Stimulated activated naive CD4-positive, alpha-beta T cell treated with Interleukin-2 at 50 U/mL for 16 hours (primary cell): ENCODE data around the gene TXNIP.

Experiments used
- DNase-seq: peaks from one replicate; lab custom pipeline; 2025; lab: John Stamatoyannopoulos, UW

Gene TXNIP

DNA sequence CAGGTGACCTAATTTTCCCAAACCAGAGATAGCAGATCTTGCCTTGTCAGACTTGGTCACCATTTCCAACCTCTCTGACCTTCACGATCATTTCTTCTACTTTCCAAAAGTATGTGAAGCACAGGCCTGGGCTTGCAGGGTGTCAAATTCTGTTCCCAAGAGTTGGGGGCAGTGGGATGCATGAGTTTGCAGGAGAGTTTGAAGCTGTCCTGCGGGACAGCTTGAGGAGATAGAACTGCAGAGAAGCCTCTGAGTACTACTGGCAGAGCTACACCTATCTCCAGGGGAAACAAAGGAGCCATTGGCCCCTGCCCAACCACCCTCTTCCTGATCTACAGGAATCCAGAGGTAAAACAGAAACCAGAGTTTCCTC lies 11.3 kb downstream of the TXNIP start:
- no peak for DNase-seq

DNA sequence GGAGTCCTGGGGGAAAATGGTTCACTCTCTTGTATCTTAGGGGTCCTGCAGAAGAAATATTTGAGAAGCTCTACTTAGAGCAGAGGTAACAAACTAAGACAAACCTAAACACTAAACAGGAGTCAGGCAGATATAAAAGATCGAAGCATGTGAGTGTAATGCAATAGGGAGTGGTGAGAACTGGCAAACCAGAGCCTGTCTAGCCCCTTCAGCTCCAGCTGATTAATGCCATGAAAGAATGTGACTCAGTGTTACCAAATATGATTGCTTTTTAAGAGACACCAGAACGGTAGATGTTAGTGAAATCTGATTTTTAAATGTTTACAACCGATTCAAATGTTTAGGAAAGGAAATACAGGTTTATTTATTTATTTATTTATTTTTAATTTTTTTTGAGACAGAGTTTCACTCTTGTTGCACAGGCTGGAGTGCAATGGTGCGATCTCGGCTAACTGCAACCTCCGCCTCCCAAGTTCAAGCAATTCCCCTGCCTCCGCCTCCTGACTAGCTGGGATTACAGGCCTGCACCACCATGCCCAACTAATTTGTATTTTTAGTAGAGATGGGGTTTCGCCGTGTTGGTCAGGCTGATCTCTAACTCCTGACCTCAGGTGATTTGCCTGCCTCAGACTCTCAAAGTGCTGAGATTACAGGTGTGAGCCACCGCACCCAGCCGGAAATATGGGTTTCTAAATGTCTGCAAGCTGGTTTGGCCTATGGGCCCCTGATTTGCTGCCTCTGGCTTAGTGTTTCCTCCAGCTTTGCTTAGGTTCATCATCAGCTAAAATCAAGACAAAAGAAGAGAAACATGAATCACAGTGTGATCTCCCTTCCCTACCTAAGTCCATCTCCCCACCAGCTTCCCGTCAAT lies 12.2 kb downstream of the TXNIP start:
- no peak for DNase-seq

DNA sequence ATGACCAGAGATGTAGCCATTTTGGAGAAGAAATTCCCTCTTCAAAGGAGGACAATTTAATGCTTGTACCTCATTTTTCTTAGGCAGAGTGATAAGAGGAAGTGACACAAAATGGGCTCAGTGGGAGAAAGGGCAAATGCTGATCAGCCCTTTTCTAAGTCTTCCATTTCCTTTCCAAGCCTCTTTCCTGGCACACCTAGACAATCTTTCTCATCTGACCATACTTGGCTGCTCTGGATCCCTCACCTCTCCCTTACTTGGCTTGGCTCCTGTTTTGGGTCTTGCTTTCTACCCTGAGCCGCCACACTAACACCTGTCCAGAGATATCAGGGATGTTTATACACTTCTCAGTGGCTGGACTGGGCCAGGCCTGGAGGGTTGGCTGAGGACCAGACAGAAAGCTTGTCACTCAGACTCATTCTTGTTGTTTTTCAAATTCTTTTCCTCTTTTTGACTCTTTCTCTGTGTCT lies 13.1 kb downstream of the TXNIP start:
- DNase-seq: no peak

DNA sequence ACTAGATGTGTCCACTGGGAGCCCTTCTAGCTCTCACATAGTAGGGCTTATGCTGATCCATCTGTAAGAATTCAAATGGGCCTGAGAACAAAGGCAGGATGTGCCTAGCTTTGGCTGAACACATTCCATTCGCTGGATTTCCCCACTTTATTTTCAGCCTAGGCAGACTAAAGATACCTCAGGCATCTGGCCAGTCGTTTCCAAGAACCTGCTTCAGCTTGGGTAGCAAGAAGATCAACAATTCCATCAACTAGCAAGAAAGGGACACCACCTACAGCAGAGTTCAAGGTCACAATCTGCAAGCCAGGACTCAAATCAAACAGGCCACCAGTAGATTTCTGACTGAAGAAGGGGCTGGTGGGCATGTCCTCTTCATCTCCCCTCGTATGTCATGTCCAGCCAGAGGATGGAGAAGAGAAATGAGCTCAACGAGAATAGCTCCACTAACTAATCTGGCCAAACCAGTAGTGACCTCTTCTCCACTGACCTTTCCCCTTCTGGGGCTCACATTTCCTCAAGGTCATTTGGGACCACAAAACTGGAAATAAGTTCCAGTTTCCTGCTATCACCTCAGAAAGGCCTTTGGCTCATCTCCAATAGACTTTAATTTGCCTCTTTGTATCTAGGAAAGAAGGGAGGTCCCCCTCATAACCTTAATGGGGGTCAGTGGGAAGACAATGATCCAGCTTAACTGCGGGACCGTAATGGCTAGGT lies 14.2 kb downstream of the TXNIP start:
- no peak for DNase-seq

DNA sequence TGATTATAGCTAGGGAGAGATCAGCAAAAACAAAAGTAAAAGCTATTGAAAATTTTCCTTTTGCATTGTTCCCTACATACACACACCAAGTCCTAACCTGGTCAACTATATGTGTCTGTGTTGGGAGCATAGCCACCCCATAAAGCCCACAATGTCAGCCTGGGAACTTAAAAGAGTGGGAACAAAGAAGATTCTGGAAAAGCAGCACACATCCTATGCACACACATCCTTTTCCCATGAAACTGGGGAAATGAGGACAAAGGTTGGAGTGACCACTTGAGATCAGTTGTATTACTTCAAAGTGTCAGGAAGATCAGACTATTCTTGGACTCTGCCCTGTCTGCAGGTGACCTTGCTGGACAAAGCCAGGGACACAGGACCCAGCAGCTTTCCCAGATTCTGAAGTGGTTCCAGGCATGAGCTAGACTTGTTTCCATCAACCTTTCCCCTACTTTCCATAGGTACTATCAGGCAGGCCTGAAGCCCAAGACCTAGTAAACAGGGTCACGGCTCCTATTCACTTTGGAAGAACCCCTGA lies 15.9 kb downstream of the TXNIP start:
- DNase-seq: no peak

DNA sequence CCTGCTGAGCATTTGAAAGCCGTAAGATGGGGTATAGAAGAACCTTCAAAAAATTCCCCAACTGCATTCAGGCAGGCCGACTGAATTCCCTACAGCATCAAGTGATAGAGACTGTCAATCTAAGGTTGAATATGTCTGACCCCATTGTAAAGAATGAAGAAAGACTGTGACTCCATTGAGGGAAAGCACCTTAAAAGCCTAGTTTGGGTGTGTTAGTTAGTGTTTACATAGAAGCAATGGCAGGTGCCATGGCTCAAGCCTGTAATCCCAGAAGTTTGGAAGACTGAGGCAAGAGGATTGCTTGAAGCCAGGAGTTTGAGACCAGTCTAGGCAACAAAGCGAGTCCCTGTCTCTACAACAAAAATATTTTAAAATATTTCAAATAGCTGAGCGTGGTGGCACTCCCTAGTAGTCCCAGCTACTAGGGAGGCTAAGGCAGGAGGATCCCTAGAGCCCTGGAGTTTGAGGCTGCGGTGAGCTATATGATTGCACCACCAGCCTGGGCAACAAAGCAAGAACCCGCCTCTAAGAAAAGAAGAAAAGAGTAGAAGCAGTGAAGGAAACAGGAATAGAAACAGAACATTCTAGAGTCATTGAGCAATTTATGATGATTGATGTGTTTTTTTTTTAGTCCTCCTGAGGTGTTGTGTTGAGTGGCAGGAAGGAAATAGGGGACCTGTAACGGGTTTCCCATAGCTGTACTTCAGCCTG lies 16.5 kb downstream of the TXNIP start:
- DNase-seq: no peak

DNA sequence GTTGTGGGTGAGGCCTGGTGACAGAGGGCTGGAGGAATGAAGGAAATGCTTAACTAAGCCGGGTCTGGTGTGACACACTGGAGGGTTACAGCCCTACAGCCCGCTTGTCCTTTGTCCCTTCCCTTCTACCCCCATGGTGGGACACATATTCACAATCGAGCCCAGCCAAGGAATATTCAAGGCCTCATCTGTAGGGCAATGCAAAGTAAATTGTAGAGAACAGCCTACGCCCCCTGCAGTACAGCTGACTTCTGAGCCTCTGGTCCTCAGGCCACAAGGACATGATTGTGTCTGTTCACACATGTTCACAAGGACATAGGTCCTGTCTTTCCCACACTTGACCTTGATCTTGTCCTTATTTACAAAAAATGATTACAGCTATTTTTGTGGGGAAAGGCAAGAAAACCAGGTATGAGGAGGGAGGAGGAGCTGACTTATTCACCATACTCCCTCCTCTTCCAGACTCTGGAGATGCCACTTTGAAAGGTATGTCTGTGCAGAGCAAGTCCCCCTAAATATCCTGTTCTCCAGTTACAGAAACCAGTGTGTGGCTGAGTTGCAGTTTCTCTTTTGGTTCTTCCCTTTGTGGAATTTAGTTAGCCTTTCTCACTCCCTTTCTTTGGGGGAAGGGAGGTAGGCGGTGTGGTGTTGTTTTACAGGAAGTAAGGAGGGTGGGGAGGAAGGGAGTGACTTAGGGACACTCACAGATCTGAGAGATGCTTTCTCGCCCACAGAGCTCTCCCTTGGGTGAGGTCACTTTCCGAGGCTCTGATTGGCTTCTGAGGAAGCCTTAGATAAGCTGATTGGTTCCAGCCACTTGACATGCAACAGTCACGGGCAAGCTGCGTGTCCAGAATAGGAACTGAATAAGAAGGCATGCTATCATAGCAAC lies 17.3 kb downstream of the TXNIP start:
- peak; percentile 79 for DNase-seq

DNA sequence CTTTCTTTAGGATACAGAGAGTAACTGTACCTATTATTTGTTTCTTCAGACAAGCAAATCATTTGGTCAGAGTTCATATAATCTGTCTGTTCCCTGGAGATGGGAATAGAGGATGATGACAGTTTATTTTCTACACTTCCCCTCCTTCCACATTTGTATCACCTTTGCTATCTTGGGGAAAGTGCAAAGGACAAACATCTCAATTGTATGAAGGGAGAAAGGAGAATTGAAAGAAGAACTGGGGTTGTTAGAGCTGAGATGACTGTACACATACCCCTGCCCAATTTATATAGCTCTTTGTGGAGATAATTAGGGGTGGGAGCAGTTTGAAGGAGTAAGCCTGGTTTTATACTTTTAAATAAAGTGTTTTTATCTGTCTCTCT lies 17.9 kb downstream of the TXNIP start:
- no peak for DNase-seq

DNA sequence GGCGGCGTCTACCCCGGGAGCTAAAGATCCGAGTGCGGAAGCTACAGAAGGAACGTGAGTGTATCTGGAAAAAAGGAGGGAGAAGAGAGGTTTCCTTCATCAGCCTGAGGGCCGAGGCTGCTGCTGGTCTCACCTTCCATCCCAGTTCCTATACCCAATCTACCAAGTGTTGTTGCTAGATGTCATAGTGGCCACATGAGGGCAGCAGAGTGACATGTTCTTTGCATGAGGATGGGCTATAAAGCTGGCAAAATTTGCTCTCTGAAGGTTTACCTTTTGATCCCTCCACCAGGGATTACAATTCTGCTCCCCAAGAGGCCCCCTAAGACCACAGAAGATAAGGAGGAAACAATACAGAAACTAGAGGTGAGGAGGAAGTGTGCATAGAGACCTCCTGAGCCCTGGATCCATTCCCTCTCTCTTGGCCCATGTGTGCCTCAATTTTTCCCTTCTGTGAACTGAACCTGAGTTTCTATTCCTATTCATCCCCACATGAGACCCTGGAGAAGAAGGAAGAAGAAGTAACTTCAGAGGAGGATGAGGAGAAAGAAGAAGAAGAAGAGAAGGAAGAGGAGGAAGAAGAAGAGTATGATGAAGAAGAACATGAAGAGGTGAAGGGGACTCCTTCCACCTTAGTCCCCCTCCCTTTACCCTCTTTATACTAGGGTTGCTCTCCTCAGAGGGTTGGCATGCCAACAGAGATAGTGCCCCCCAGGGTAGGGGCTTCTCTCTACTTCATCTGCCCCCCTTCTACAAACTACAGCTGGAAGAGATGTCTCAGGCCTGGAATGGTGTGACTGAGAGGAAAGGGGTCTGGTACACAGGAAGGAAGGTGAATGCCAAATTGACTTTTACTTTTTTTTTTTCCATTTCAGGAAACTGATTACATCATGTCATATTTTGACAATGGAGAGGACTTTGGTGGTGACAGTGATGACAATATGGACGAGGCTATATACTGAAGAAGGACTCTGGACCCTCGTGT lies 18.6 kb downstream of the TXNIP start:
- peak; percentile 61 for DNase-seq

DNA sequence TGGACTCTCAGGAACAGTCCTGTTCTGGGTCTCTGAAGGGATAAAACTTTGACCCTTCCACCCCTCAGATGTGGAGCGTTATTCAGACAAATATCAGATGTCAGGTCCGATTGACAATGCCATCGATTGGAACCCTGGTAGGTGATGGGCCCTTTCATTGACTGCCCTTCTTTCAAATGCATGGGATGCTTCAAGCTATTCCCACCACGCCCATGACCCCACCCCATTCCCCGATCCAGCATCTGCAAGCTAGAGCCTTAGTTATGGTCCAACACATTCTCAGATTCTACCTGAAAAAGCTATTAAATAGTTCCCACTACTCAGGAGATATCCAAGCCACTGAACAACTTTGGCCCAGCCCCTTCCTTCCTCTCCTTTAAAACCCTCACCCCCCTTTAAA lies 19.4 kb downstream of the TXNIP start:
- no peak for DNase-seq

DNA sequence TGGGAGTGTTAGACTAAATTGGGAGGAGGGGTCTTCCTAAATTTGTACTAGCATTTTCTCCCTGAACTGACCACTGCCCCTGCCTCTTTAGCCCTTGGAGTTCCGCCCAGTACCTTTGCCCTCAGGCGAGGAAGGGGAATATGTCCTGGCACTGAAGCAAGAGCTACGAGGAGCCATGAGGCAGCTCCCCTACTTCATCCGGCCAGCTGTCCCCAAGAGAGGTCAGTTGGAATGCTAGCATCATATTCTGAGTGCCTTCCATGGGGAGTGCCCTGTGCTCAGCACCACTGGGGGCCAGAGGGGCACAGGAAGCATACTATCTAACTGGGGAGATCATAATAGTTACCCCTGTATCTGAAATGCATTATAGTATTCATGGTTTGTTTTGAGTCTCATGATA lies 21.2 kb downstream of the TXNIP start:
- no peak for DNase-seq

DNA sequence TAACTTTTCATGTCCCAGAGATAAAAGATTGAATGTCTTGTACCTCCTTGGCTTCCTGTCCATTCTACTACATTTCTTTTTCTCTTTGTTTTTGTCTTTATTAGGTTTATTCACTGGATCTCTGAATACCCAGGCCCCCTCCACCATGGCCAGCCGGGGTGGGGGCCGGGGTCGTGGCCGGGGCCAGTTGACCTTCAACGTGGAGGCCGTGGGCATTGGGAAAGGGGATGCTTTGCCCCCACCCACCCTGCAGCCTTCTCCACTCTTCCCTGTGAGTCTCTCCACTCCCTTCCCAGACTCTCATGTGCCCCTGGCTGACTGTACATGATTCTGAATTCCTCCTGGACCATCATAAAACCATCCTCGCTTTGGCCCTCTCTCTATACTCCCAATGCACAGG lies 21.7 kb downstream of the TXNIP start:
- no peak for DNase-seq

DNA sequence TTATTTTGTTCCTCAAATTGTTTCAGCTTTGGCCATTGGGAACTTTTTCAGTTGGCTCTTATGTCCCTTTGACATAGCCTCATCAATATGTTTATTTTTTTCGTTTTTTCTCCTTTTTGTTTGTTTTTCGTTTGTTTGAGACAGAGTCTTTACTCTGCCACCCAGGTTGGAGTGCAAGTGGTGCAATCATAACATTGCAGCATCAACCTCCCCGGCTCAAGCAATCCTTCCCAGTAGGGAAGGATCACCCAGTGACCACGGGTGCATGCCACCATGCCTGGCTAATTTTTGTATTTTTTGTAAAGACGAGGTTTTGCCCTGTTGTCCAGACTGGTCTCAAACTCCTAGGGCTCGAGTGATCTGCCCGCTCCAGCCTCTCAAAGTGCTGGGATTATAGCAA lies 23.8 kb downstream of the TXNIP start:
- no peak for DNase-seq

DNA sequence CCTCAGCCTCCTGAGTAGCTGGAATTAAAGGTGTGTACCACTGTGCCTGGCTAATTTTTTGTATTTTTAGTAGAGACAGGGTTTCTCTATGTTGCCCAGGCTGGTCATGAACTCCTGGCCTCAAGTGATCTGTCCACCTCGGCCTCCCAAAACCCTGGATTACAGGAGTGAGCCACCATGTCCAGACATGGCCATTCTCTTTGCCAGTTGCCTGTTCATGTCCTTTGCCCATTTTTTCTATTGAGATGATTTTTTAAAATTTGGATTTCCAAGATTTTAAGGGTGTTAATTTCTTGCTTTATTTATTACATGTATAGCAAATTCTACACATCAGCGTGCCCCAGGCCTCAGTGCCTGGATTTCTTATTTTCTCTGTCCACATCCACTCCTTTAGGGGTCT lies 29.1 kb downstream of the TXNIP start:
- no peak for DNase-seq

DNA sequence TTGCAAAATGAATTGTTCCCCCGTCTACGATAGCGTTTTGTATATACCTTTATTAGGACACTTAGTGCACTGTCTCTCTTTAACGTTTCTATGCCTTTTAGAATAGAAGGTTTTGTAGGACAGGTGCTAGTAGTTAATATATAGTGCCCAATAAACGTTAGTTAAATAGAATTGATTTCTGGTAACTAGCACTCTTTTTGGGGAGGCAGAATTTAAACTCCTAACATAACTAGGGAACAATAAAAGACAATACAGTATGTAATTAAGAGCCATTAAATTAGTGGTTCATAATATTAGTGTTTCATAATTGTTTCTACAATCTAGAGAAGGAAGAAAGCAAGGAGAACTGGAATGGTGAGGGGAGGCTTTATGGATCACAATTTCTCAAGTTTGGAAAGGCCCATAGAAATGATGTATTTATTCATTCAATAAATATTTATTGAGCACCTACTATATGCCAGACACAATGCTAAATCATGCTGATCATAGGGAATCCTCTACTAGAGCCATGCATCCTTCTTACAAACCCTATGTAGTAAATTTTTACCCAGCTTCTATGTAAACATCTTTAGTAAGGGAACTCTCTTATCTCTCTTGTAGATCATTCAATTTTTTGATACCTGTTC lies 31.1 kb downstream of the TXNIP start:
- no peak for DNase-seq

DNA sequence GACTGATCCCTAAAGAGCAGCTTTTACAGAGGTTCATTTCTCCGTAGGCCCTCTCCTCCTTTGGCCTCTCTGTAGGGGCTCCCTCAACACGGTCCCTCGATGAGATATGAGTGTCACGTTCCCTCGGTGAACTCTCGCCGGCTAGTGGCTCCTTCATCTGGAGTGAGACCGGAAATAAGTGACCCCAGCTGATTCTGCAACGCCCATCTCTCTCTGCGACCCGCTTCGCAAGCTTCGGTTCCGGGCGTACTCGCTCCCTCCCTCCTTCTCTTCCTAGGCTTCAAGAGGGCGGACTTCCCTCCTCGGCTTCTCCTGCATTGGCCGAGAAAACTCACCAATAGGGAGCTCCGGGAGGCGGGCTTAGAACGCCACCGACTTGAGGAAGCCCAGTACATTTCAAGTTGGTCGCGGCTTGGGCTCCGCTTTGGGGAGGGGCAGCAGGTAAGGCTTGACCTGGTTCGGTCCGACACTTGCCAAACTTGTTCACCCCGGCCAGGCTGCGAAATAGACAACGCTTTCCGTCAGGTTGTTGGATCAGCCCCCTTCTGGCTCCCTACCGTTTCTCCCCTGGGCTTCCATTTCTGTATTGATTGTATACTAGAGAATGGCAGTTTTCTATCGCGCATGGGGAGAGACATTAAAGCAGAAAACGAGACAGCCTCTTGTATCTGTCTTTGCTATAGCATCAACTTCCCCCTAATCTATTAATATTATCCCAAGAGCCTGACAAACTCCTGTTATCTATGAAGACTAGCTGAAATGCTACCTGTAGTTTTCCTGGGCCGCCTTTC lies 31.9 kb downstream of the TXNIP start, which contains the start of the genes ANKRD34A and POLR3GL:
ANKRD34A (minus strand) TSS at position 248 of the 791 bp plus-strand sequence. CDS start 2,816 bp downstream, outside the sequence.
POLR3GL (plus strand) TSS at position 363 of the 791 bp plus-strand sequence. CDS start 10,176 bp downstream, outside the sequence.
- peak; percentile 93 for DNase-seq

DNA sequence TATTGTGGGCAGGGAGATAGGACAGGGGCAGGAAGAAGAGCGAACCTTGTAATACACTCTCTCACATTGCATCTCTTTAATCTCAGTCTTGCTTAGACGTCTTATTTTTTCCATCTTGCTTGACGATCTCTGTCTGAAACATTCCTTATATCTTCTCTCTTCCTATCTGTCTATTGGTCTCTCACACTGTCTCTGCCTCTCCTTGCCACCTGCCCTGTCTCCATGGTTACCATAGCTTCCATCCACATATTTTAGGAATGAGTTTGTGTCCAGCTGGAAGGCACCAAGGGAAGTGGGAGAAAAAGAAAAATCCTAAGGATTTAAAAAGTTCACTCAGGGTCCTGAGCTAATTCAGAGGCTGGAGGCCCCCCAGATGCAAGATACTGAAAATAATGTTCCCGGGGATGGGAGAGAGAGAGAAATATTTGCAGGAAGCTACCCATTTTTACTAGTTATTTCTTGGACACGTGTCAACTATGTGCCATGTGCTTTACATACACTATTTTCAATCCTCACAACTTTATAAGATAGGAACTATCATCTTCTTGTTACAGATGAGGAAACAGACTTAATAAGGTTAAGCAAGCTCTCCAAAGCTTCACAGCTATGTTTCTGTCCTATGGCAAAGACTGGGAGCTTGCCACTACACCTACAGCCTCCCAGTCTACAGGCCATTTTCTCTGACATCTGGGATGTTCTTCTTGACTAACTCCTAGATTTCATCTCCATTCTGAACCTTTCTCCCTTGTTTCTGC lies 32.9 kb downstream of the TXNIP start:
- no peak for DNase-seq
